HG03108 (cell line): Measurements from ENCODE around the gene PLXDC2.

ENCODE experiments used
- ATAC-seq: cut with Tn5 transposase; IDR thresholded peaks from one replicate; pipeline ENCODE4 v1.9.1; 2021; ENCODE audit warnings: moderate library complexity; ENCODE audit not compliant: unreplicated experiment

PLXDC2 gene

GRCh38 chr10:19935176-19935575, 118.9 kb downstream of the PLXDC2 start:
- ATAC-seq = no peak

DNA sequence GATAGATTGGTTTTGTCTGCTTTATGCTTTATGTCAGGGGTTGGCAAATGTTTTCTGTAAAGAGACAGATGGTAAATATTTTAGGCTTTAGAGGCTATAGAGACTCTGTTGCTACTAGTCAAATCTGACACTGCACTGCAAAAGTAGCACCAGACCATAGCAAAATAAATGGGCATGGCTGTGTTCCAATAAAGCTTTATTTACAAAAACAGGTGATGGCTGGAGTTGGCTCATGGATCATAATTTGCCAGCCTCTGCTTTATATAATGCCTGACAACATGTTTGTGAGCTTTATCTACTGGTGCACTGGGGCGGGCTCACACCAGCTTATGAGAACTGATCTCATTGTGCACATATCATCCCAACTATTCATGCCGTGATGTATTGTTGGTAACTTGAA, 120.1 kb downstream of the PLXDC2 start:
- no peak for ATAC-seq

- ATAC-seq = no peak
These were observed 121.8 kb downstream of the PLXDC2 start for GRCh38 chr10:19937989-19938388.

- ATAC-seq = no peak
These were observed 125.1 kb downstream of the PLXDC2 start for GRCh38 chr10:19941206-19941880.

GRCh38 chr10:19944911-19945663, 128.9 kb downstream of the PLXDC2 start:
- no peak for ATAC-seq

GRCh38 chr10:19946245-19946644, 130.0 kb downstream of the PLXDC2 start:
- ATAC-seq = no peak

GRCh38 chr10:19946791-19947190, 130.6 kb downstream of the PLXDC2 start:
- ATAC-seq = peak; percentile 45

GRCh38 chr10:19947215-19947614, 131.0 kb downstream of the PLXDC2 start:
- peak; percentile 22 for ATAC-seq

DNA sequence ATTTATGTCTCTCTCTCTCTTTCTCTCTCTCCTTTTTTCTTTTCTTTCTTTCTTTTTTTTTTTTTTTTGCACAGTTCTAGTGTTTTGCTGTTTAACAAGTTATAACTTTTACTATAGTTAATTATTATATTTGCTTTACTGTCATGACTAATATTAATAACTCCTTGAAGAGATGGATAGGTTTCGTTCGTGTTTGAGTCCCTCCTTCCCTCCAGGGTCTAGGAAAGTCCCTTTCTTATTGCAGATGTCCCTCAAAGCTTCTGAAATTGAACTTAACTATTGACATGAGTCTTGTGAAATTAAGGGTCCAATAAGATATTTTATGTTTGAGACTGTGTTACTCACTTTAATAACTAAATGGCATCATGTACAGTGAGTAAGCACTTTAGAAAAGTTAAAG, 131.4 kb downstream of the PLXDC2 start:
- no peak for ATAC-seq

GRCh38 chr10:19952224-19953010, 136.2 kb downstream of the PLXDC2 start:
- no peak for ATAC-seq

GRCh38 chr10:19954601-19955000, 138.4 kb downstream of the PLXDC2 start:
- no peak for ATAC-seq

DNA sequence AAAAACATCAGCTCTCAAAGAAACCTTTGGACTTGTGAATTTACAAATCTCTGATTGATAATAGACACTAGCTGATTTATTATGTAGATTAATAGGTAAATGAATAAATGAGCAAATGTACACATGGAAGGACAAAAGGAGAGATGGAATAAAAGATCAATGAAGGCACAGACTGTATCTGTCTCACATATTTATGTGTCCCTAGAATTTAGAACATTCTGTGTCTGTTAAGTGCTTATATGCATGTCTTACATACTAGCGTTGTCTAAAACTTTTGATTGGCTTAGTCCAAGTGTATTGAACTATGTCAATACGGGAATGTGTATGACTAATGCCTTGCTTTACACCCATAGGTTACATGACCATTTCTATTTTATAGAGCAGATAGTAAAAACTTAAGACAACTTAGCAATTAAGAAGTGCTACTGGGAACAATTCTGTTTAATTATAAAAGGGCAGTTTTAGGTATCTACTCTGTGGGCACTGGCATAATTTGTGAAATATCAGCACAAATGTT, 140.3 kb downstream of the PLXDC2 start:
- no peak for ATAC-seq

GRCh38 chr10:19958787-19959186, 142.6 kb downstream of the PLXDC2 start:
- peak; percentile 96 for ATAC-seq

DNA sequence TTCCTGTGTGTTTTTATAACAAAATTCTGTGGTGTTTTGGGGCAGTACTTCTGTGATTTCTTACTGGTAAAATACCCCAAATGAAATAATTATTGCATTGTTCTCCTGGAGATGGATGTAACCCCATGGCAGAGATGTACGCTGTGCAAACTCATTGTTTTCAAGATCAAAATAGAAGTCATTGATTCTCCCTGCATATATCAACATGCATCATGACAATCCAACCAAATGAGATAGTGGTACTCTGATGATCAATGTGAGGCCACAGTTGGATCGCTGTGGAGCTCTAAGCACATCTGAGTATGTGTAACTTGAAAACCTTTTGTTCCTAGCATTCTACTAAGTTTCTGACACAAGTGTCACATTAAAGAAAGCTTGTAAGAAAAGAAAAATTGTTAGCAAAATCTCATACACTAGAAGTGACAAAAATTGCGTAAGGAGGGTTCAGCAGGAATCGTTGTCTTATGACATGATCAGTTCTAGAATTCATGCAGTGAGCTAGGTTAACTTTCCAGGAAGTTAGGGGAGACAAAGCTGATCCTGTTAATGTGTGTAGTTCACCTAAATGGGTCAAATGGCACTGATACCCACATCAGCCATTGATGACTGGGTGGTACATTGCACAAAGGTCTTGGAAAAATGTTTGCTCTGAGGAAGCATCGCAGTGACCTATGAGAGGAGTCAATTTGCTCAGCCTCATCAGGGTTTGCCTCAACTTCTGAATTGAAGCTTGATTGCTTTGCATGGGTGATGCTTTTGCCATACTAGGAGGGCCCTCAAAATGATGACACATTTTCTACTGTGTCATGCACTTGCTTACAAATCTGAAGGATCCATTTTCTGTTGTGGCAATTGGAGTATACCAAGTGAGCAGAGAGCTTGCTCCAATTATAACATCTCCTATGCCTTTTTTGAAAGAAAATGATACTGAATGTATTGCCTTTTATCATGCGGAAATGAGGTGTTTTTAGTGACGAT, 145.1 kb downstream of the PLXDC2 start:
- no peak for ATAC-seq

DNA sequence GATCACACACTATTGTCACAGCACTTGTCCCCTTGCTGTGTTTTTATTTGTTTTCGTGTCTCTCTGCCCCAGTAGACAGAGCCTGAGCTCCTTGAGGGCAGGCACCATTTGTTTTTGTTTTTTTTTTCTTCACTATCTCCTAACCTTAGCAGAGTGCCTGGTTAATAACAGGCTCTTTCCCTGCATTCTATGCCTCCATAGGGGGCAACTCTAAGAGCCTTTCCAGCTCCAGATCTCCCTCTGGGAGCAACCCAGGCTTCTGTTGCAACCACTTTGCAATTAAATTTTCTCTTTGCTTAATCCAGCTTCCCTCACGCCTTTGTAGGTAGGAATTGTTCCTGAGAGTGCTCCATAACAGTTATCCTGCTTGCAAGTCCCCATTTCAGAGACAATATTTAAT, 148.4 kb downstream of the PLXDC2 start:
- ATAC-seq = no peak

DNA sequence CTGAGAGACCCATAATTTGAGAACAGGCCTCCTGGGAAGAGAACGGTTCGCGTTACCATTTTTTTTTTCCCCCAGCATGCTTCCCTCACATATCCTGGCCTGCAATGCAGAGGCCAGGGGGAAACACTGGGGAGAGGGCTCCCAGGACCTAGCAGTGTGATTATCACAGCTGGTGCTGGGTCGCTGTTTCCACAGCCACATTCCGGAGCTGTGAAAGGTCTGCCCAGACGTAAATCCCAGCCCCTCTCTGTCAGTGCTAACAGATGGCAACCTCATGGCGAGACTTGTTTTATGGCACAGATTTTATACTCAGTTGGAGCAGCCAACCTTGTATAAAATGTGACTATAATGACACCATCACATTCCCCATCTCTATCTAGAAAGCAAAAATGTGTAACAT, 150.5 kb downstream of the PLXDC2 start:
- no peak for ATAC-seq

DNA sequence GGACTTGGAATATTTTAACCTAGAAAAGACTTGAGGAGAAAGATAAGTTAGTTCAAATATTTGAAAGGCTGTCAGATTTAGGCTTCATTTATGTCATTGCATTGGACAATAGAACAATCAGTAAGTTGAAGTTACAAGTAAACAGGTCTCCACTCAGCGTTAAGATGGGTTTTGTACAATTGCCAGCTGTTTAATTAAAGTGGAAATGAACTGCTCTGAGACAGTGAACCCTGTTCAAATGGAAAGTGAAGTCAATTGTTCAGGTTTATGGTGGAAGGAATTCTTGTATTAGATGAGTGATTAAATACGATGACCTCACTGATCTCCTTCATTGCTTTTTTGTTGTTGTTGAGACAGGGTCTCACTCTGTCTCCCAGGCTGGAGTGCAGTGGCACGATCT, 151.7 kb downstream of the PLXDC2 start:
- no peak for ATAC-seq

- no peak for ATAC-seq
These were observed 152.5 kb downstream of the PLXDC2 start for GRCh38 chr10:19968745-19969144.

GRCh38 chr10:19970256-19970655, 154.0 kb downstream of the PLXDC2 start:
- ATAC-seq = no peak

DNA sequence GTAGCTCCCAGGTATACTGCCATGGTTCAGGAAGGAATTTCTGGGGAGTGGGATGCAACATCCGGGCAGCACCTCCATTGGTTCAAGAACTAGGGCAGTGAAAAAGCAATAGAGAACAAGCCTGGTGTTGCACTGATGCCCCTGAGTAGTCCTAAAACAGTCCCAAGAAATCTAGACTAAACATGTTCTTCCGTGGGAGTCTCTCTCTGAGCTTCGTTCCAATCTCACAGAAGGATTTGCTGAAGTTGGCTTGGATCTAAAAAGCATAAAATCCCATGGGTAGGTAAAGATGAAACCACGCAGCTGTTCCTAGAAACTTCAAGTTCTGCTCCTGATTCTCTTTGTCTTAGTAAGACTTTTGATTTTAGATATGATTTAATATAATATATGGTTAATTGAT, 154.5 kb downstream of the PLXDC2 start:
- no peak for ATAC-seq
